ENCODE results near the gene SPTBN1.

- TF ChIP-seq, protein P1, sequence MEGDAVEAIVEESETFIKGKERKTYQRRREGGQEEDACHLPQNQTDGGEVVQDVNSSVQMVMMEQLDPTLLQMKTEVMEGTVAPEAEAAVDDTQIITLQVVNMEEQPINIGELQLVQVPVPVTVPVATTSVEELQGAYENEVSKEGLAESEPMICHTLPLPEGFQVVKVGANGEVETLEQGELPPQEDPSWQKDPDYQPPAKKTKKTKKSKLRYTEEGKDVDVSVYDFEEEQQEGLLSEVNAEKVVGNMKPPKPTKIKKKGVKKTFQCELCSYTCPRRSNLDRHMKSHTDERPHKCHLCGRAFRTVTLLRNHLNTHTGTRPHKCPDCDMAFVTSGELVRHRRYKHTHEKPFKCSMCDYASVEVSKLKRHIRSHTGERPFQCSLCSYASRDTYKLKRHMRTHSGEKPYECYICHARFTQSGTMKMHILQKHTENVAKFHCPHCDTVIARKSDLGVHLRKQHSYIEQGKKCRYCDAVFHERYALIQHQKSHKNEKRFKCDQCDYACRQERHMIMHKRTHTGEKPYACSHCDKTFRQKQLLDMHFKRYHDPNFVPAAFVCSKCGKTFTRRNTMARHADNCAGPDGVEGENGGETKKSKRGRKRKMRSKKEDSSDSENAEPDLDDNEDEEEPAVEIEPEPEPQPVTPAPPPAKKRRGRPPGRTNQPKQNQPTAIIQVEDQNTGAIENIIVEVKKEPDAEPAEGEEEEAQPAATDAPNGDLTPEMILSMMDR (conservative IDR thresholded peaks at IDR 0.05; ENCODE audit: low read length) = no peak
- TF ChIP-seq EZH2phosphoT487 (IDR thresholded peaks at IDR 0.05; ENCODE audit: borderline replicate concordance, low read depth, low read length) = no peak
Observed at GRCh38 chr2:54536720-54537119, 80.6 kb downstream of the SPTBN1 start.

Data from OCI-LY7 (cell line).